CD14-positive monocyte (primary cell): ENCODE measurements around the gene PPT1. TPM values are rescaled to one million over a fixed set of nuclear protein-coding genes. Genes with fewer than 3 reads are reported as not detected.

Source experiments
- DNase-seq, 3 donors: peaks; one replicate each; pipeline ENCODE4 v3.0.0-alpha.2; 2011 to 2022
- H2AFZ ChIP-seq: 2 replicates; pipeline ENCODE4 v1.6.0; 2012; ENCODE audit warnings: mild to moderate bottlenecking, low read depth, low read length, inconsistent platforms; ENCODE audit not compliant: insufficient read depth, poor library complexity, severe bottlenecking
- H3K27ac ChIP-seq, 2 donors: 1 replicate in 1 of 2; 2 replicates in 1 of 2; pipeline ENCODE4 v1.5.1; 2012 to 2013; ENCODE audit warnings: low read length in 2 of 2, control low read depth in 1 of 2, inconsistent platforms in 1 of 2, low read depth in 1 of 2, mild to moderate bottlenecking in 1 of 2
- H3K27me3 ChIP-seq, 2 donors: one replicate each; pipeline versions ENCODE4 v1.6.0 to v1.6.1; 2011 to 2013; ENCODE audit warnings: low read length in 2 of 2; ENCODE audit not compliant: control insufficient read depth in 2 of 2, insufficient read depth in 2 of 2
- H3K36me3 ChIP-seq, 2 donors: replicated peaks in 1 of 2; 1 replicate in 1 of 2; 2 replicates in 1 of 2; pipeline versions ENCODE4 v1.5.1 to v1.6.1; 2012 to 2013; ENCODE audit warnings: low read length in 2 of 2, control low read depth in 1 of 2, inconsistent platforms in 1 of 2, mild to moderate bottlenecking in 1 of 2; ENCODE audit not compliant: insufficient read depth in 2 of 2, control insufficient read depth in 1 of 2
- H3K4me1 ChIP-seq, 2 donors: 1 replicate in 1 of 2; 2 replicates in 1 of 2; pipeline versions ENCODE4 v1.5.1 to v1.6.1; 2012 to 2013; ENCODE audit warnings: low read length in 2 of 2, control low read depth in 1 of 2, inconsistent platforms in 1 of 2, mild to moderate bottlenecking in 1 of 2, moderate library complexity in 1 of 2; ENCODE audit not compliant: insufficient read depth in 2 of 2, control insufficient read depth in 1 of 2
- H3K4me2 ChIP-seq: replicated peaks from 2 replicates; pipeline ENCODE3; 2012; ENCODE audit warnings: low read length, moderate library complexity, mild to moderate bottlenecking; ENCODE audit not compliant: poor library complexity, severe bottlenecking; ENCODE audit errors: extremely low read depth
- H3K4me3 ChIP-seq, 3 experiments: fragments of 200-600 bp in 1 of 3; sonication (generic) in 1 of 3; replicated peaks in 1 of 3; 1 replicate in 2 of 3; 2 replicates in 1 of 3; pipeline ENCODE4 v1.5.1; 2011 to 2013; ENCODE audit warnings: low read length in 3 of 3, mild to moderate bottlenecking in 3 of 3, control low read depth in 2 of 3, low read depth in 2 of 3, inconsistent platforms in 1 of 3, moderate library complexity in 1 of 3
- H3K79me2 ChIP-seq: 2 replicates; pipeline ENCODE4 v1.6.0; 2012; ENCODE audit warnings: mild to moderate bottlenecking, control low read depth, inconsistent platforms, low read length, moderate library complexity; ENCODE audit not compliant: insufficient read depth
- H3K9ac ChIP-seq: 2 replicates; pipeline ENCODE4 v1.6.0; 2017; ENCODE audit warnings: low read length, mild to moderate bottlenecking; ENCODE audit not compliant: insufficient read depth, poor library complexity, severe bottlenecking
- H3K9me3 ChIP-seq, 2 donors: replicated peaks in 1 of 2; 1 replicate in 1 of 2; 2 replicates in 1 of 2; pipeline versions ENCODE4 v1.5.1 to v1.6.1; 2012 to 2013; ENCODE audit warnings: low read length in 2 of 2, control low read depth in 1 of 2; ENCODE audit not compliant: control insufficient read depth in 1 of 2, insufficient read depth in 1 of 2
- H4K20me1 ChIP-seq: 2 replicates; pipeline ENCODE4 v1.6.0; 2012; ENCODE audit warnings: mild to moderate bottlenecking, low read length, control low read depth, moderate library complexity; ENCODE audit not compliant: insufficient read depth
- H3K27ac Mint-ChIP-seq, 7 donors: one replicate each; pipeline ENCODE4 v1.8.0; 2020; ENCODE audit warnings: mild to moderate bottlenecking in 7 of 7, mixed read lengths in 7 of 7, moderate library complexity in 6 of 7, inconsistent platforms in 2 of 7
- H3K27me3 Mint-ChIP-seq, 3 donors: one replicate each; pipeline ENCODE4 v1.8.0; 2021 to 2022; ENCODE audit warnings: low read depth in 3 of 3, mild to moderate bottlenecking in 3 of 3, mixed read lengths in 3 of 3, moderate library complexity in 3 of 3, inconsistent platforms in 1 of 3
- H3K36me3 Mint-ChIP-seq, 2 donors: one replicate each; pipeline ENCODE4 v1.8.0; 2020; ENCODE audit warnings: mixed read lengths in 2 of 2, inconsistent platforms in 1 of 2, mild to moderate bottlenecking in 1 of 2
- H3K4me1 Mint-ChIP-seq: one replicate; pipeline ENCODE4 v1.8.0; 2020; ENCODE audit warnings: mild to moderate bottlenecking, mixed read lengths
- H3K4me3 Mint-ChIP-seq, 2 donors: one replicate each; pipeline ENCODE4 v1.8.0; 2020; ENCODE audit warnings: mild to moderate bottlenecking in 2 of 2, mixed read lengths in 2 of 2, moderate library complexity in 1 of 2
- H3K9me3 Mint-ChIP-seq, 7 donors: one replicate each; pipeline ENCODE4 v1.8.0; 2020 to 2022; ENCODE audit warnings: mixed read lengths in 7 of 7, mild to moderate bottlenecking in 6 of 7, moderate library complexity in 6 of 7, inconsistent platforms in 2 of 7
- CTCF ChIP-seq: fragments of 200-600 bp; IDR thresholded peaks from one replicate; pipeline ENCODE4 v1.8.0; 2022; ENCODE audit warnings: antibody characterized with exemption, mild to moderate bottlenecking
- WGBS: methylation state at CpG from one replicate; pipeline ENCODE4 v1.1.5; 2013; ENCODE audit warnings: missing lambda C conversion rate; ENCODE audit not compliant: insufficient coverage; 5-methylcytosine and 5-hydroxymethylcytosine counted together
- intact Hi-C, 2 donors: fragments of 100-400 bp; cut with micrococcal nuclease; formaldehyde crosslinking; loops; one replicate each; pipeline versions ENCODE4 v1.15.0 to v1.15.1; 2023
- polyA plus RNA-seq, 3 donors: library from polyadenylated mRNA; depleted of rRNA in 1 of 3; unstranded in 2 of 3; stranded (reverse) in 1 of 3; fragments of 300-500 nt in 2 of 3; fragments of >200 nt in 1 of 3; fragmentation: Illumina TruSeq in 2 of 3; gene quantifications; 1 replicate in 2 of 3; 2 replicates in 1 of 3; pipeline ENCODE4 v1.2.3, GENCODE V29; 2012 to 2021

The PPT1 gene
- polyA plus RNA-seq, 3 donors, result 166 to 1,143 (median 658) TPM

GRCh38 chr1:40094466-40095110, 2.5 kb downstream of the PPT1 start:
- no peak overlapping the region for H2AFZ ChIP-seq
- H3K27ac ChIP-seq, result peak overlapping the region; percentile 39 to 89
- Mint-ChIP-seq H3K4me3 (peak overlapping the region; percentile 51 to 96), H3K9me3 (peaks cover 0 to 1% (median 0%) of the 10 kb centered on the region in 7 donors), H3K27me3 (peaks cover 0 to 6% (median 0%) of the 10 kb centered on the region in 3 donors), H3K4me1 (peaks cover 63% of the 10 kb centered on the region), H3K36me3 (peaks cover 21 to 30% of the 10 kb centered on the region in 2 donors), H3K27ac (peak overlapping the region; percentile 73 to 91 (median 86))
- peak; percentile 31 to 64 (median 53) for DNase-seq
- no peaks in the 10 kb centered on the region for H3K27me3 ChIP-seq
- peaks cover 27 to 28% of the 10 kb centered on the region in 2 donors for H3K36me3 ChIP-seq
- H3K9me3 ChIP-seq, result no peaks in the 10 kb centered on the region
- H4K20me1 ChIP-seq, result no peaks in the 10 kb centered on the region
- peaks cover 73% of the 10 kb centered on the region for H3K79me2 ChIP-seq
- no peak overlapping the region for H3K9ac ChIP-seq
- H3K4me1 ChIP-seq, result peaks cover 60 to 67% of the 10 kb centered on the region in 2 donors
- WGBS, result 88% methylated on average over 1 of the region's 4 CpGs
- intact Hi-C loops, result loop anchor here in 1 of 2 donors (5.0 kb wide), 1 partner anchor 248 kb away; no protein-coding TSS in a partner anchor
- no peak for TF ChIP-seq CTCF
- H3K4me2 ChIP-seq, result peak overlapping the region; percentile 94
- H3K4me3 ChIP-seq, result peak overlapping the region in 2 of 3 experiments; percentile 30 to 88

GRCh38 chr1:40092706-40093639, 4.1 kb downstream of the PPT1 start:
- peaks cover 63% of the 10 kb centered on the region for H3K4me1 Mint-ChIP-seq
- peak overlapping the region in 1 of 2 donors; percentile 73 for H3K4me3 Mint-ChIP-seq
- intact Hi-C loops, result no loop called here

More at GRCh38 chr1:40092706-40093639, 4.1 kb downstream of the PPT1 start:
- peak in 2 of 3 donors; percentile 34 to 39 for DNase-seq
- H2AFZ ChIP-seq, result no peak overlapping the region
- peak overlapping the region; percentile 94 for H3K4me2 ChIP-seq
- H3K79me2 ChIP-seq, result peaks cover 76% of the 10 kb centered on the region
- peaks cover 0 to 1% (median 0%) of the 10 kb centered on the region in 7 donors for H3K9me3 Mint-ChIP-seq
- no peak for TF ChIP-seq CTCF
- H3K27ac ChIP-seq, result peak overlapping the region; percentile 39 to 89
- peaks cover 35 to 46% of the 10 kb centered on the region in 2 donors for H3K36me3 Mint-ChIP-seq
- peaks cover 60 to 67% of the 10 kb centered on the region in 2 donors for H3K4me1 ChIP-seq
- H3K9me3 ChIP-seq, result no peaks in the 10 kb centered on the region
- peak overlapping the region in 6 of 7 donors; percentile 80 to 91 (median 85) for H3K27ac Mint-ChIP-seq
- H3K36me3 ChIP-seq, result peaks cover 43 to 44% of the 10 kb centered on the region in 2 donors
- H4K20me1 ChIP-seq, result no peaks in the 10 kb centered on the region
- no peaks in the 10 kb centered on the region for H3K27me3 Mint-ChIP-seq
- H3K27me3 ChIP-seq, result no peaks in the 10 kb centered on the region
- peak overlapping the region in 2 of 3 experiments; percentile 5 to 88 for H3K4me3 ChIP-seq
- no CpG with 5 or more reads among the region's 6 CpGs for WGBS
- H3K9ac ChIP-seq, result no peak overlapping the region
